Peyer's patch (tissue), 4 donors: Measurements from ENCODE around the gene ZMAT5.

Experiments
- CTCF ChIP-seq, 6 experiments: fragments of 450-650 bp in 4 of 6; fragments of 200-600 bp in 2 of 6; sonication (generic) in 1 of 6; IDR thresholded peaks; one replicate each; pipeline ENCODE4 v1.5.1; 2017 to 2019; ENCODE audit warnings: antibody characterized with exemption in 6 of 6, mild to moderate bottlenecking in 3 of 6, moderate library complexity in 1 of 6
- POLR2A ChIP-seq, 2 donors: fragments of 450-650 bp; IDR thresholded peaks; one replicate each; pipeline ENCODE4 v1.5.1; 2017; ENCODE audit warnings: antibody characterized with exemption in 2 of 2, mild to moderate bottlenecking in 2 of 2, moderate library complexity in 2 of 2

GRCh38 chr22:29788339-29789279, 21.8 kb upstream of the ZMAT5 start:
- TF ChIP-seq CTCF (IDR thresholded peaks at IDR 0.05): no peak
- TF ChIP-seq POLR2A (IDR thresholded peaks at IDR 0.05): no peak
